Measurements from ENCODE around the gene GJA4. TPM values are rescaled to one million over a fixed set of nuclear protein-coding genes. Genes with fewer than 3 reads are reported as not detected.

The GJA4 gene
- polyA plus RNA-seq, 1 of the 3 experiments (the other 2 are of a cell fraction): not detected

DNA sequence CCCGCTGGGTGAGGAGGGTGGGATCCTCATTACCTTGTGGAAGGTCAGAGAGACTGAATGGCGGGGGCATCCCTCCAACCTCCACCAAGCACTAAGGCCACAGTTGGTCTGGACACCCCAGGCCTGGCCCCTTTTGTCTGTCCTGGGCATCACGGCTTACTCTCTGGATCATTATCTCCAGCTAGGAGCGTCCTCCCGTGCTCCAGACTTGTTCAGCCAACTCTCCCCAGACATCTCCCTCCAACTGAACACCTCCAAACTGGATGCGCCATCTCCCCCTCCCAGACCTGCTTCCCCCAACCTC, 45.2 kb upstream of the GJA4 start (continued):
- TF ChIP-seq TEAD4 (IDR thresholded peaks at IDR 0.05; ENCODE audit: borderline replicate concordance, insufficient read depth): no peak
- TF ChIP-seq GATA2 (CRISPR knock-in tag; IDR thresholded peaks at IDR 0.05): no peak
- TF ChIP-seq TAF1 (IDR thresholded peaks at IDR 0.05; ENCODE audit: borderline replicate concordance, low read depth, low read length): no peak
- TF ChIP-seq TCF12 (IDR thresholded peaks at IDR 0.05): no peak
- TF ChIP-seq EP300 (IDR thresholded peaks at IDR 0.05; ENCODE audit: borderline replicate concordance in 1 of 2, low read depth in 1 of 2, low read length in 1 of 2): no peak

DNA sequence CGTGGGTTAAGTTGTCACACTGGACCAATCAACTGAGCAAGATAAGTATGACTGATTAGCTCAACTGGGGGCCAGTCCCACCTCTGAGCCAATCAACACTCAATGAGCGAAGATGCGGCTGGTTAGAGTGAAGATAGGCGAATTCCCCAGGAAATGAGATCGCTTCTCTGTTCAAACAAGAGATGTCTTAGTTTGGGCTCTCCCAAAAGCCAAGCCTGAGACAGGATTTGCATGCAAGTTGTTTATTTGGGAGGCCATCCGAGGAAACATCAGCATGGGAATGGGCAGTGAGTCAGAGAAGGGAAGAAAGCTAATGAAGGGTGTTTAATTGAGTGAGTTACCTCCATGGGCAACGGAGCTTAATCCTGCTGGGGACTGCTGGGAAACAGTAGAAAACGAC, 42.8 kb upstream of the GJA4 start:
- ChIA-PET POLR2A (no interaction called here), CTCF (interaction anchor here (1.0 to 6.2 kb wide), 3 partner anchors 7 to 103 kb away, joined by 3 to 57 read pairs (median 7); no protein-coding TSS in a partner anchor)
- no peaks in the 10 kb centered on the region for H3K9me3 ChIP-seq
- no peak overlapping the region for H2AFZ ChIP-seq (ENCODE audit: low read depth)
- no peaks in the 10 kb centered on the region for H3K9me2 ChIP-seq
- H3F3A ChIP-seq (replicated peaks; ENCODE audit: insufficient read depth): no peaks in the 10 kb centered on the region
- H3K4me1 ChIP-seq (ENCODE audit: control insufficient read depth in 1 of 2, insufficient read depth in 2 of 2, low read depth in 1 of 2, low read length in 1 of 2): no peaks in the 10 kb centered on the region; a peak in 1 of 4 replicates
- no peaks in the 10 kb centered on the region for H3K27me3 ChIP-seq (ENCODE audit: insufficient read depth)
- H3K79me2 ChIP-seq (ENCODE audit: insufficient read depth): no peaks in the 10 kb centered on the region
- no peak overlapping the region for H3K4me3 ChIP-seq (ENCODE audit: low read depth in 2 of 2, low read length in 1 of 2)
- H3K36me3 ChIP-seq (replicated peaks in 1 of 2; ENCODE audit: control insufficient read depth in 1 of 2, insufficient read depth in 2 of 2, low read length in 1 of 2): no peaks in the 10 kb centered on the region
- WGBS (ENCODE audit: low lambda C conversion rate): 37% methylated on average over 8 of the region's 8 CpGs
- no peak for DNase-seq
- no peaks in the 10 kb centered on the region for H4K20me1 ChIP-seq (ENCODE audit: insufficient read depth)
- no peak overlapping the region for H3K27ac ChIP-seq (ENCODE audit: low read depth in 2 of 2, low read length in 1 of 2)
- no peak overlapping the region for H3K4me2 ChIP-seq
- H3K9ac ChIP-seq: no peak overlapping the region
- no peak for TF ChIP-seq NFIC (IDR thresholded peaks at IDR 0.05; ENCODE audit: borderline replicate concordance)
- TF ChIP-seq FOSL2 (IDR thresholded peaks at IDR 0.05; ENCODE audit: borderline replicate concordance, low read depth): no peak
- no peak for TF ChIP-seq EZH2phosphoT487 (IDR thresholded peaks at IDR 0.05; ENCODE audit: borderline replicate concordance, low read depth)
- TF ChIP-seq SIN3A (IDR thresholded peaks at IDR 0.05; ENCODE audit: borderline replicate concordance, low read depth, low read length): no peak
- no peak for TF ChIP-seq EP300 (IDR thresholded peaks at IDR 0.05; ENCODE audit: borderline replicate concordance in 1 of 2, low read depth in 1 of 2, low read length in 1 of 2)
- TF ChIP-seq RXRA (IDR thresholded peaks at IDR 0.05; ENCODE audit: borderline replicate concordance, low read depth): no peak
- TF ChIP-seq, protein P1, sequence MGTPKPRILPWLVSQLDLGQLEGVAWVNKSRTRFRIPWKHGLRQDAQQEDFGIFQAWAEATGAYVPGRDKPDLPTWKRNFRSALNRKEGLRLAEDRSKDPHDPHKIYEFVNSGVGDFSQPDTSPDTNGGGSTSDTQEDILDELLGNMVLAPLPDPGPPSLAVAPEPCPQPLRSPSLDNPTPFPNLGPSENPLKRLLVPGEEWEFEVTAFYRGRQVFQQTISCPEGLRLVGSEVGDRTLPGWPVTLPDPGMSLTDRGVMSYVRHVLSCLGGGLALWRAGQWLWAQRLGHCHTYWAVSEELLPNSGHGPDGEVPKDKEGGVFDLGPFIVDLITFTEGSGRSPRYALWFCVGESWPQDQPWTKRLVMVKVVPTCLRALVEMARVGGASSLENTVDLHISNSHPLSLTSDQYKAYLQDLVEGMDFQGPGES (IDR thresholded peaks at IDR 0.05; ENCODE audit: low read depth, low read length): no peak
- TF ChIP-seq FOXM1 (IDR thresholded peaks at IDR 0.05; ENCODE audit: low read depth): no peak
- TF ChIP-seq, protein P2, sequence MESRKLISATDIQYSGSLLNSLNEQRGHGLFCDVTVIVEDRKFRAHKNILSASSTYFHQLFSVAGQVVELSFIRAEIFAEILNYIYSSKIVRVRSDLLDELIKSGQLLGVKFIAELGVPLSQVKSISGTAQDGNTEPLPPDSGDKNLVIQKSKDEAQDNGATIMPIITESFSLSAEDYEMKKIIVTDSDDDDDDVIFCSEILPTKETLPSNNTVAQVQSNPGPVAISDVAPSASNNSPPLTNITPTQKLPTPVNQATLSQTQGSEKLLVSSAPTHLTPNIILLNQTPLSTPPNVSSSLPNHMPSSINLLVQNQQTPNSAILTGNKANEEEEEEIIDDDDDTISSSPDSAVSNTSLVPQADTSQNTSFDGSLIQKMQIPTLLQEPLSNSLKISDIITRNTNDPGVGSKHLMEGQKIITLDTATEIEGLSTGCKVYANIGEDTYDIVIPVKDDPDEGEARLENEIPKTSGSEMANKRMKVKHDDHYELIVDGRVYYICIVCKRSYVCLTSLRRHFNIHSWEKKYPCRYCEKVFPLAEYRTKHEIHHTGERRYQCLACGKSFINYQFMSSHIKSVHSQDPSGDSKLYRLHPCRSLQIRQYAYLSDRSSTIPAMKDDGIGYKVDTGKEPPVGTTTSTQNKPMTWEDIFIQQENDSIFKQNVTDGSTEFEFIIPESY (IDR thresholded peaks at IDR 0.05; ENCODE audit: borderline replicate concordance, low read depth): no peak

DNA sequence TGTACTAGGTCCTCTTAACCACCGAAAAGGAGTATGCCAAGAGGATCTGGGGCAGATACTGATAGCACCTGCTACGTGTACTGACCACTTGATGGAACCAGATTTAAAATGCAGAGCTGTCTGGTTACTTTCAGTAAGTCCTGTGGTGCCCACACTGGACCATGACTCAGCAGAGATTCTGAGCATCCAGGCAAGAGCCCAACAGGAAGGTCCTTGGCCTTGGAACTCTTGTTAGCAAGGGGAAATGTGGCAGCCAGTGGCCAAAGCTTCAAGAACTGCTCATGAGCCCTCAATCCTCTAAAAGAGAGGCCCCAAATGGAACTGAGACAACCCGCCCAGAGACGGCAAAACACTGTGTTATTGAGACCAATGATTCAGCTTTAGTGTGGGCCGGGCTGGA, 42.2 kb upstream of the GJA4 start:
- POLR2A ChIA-PET: no interaction called here
- Histone ChIP-seq H3K9me2 (no peaks in the 10 kb centered on the region), H3F3A (replicated peaks; ENCODE audit: insufficient read depth) (no peaks in the 10 kb centered on the region), H4K20me1 (ENCODE audit: insufficient read depth) (no peaks in the 10 kb centered on the region), H3K36me3 (replicated peaks in 1 of 2; ENCODE audit: control insufficient read depth in 1 of 2, insufficient read depth in 2 of 2, low read length in 1 of 2) (no peaks in the 10 kb centered on the region), H3K79me2 (ENCODE audit: insufficient read depth) (no peaks in the 10 kb centered on the region), H3K4me3 (ENCODE audit: low read depth in 2 of 2, low read length in 1 of 2) (no peak overlapping the region), H3K9ac (no peak overlapping the region), H3K27ac (ENCODE audit: low read depth in 2 of 2, low read length in 1 of 2) (no peak overlapping the region), H3K4me2 (no peak overlapping the region), H3K4me1 (ENCODE audit: control insufficient read depth in 1 of 2, insufficient read depth in 2 of 2, low read depth in 1 of 2, low read length in 1 of 2) (no peaks in the 10 kb centered on the region; a peak in 1 of 4 replicates), H3K9me3 (no peaks in the 10 kb centered on the region), H2AFZ (ENCODE audit: low read depth) (no peak overlapping the region), H3K27me3 (ENCODE audit: insufficient read depth) (no peaks in the 10 kb centered on the region)
- no peak for DNase-seq
- WGBS (ENCODE audit: low lambda C conversion rate): 33% methylated on average over 4 of the region's 5 CpGs
- CTCF ChIA-PET: interaction anchor here (1.0 to 6.2 kb wide), 4 partner anchors 8 to 1015 kb away, joined by 3 to 57 read pairs (median 5); no protein-coding TSS in a partner anchor
- TF ChIP-seq, protein P2 (IDR thresholded peaks at IDR 0.05; ENCODE audit: borderline replicate concordance, low read depth): no peak
- TF ChIP-seq GATA2 (CRISPR knock-in tag; IDR thresholded peaks at IDR 0.05): no peak
- TF ChIP-seq RCOR1 (IDR thresholded peaks at IDR 0.05; ENCODE audit: low read length): no peak
- no peak for TF ChIP-seq RXRA (IDR thresholded peaks at IDR 0.05; ENCODE audit: borderline replicate concordance, low read depth)
- TF ChIP-seq NFIC (IDR thresholded peaks at IDR 0.05; ENCODE audit: borderline replicate concordance): no peak
- TF ChIP-seq MEF2A (IDR thresholded peaks at IDR 0.05; ENCODE audit: borderline replicate concordance, low read depth): no peak
- no peak for TF ChIP-seq EP300 (IDR thresholded peaks at IDR 0.05; ENCODE audit: borderline replicate concordance in 1 of 2, low read depth in 1 of 2, low read length in 1 of 2)
- TF ChIP-seq YY1 (IDR thresholded peaks at IDR 0.05; ENCODE audit: low read depth): no peak
- TF ChIP-seq TAF1 (IDR thresholded peaks at IDR 0.05; ENCODE audit: borderline replicate concordance, low read depth, low read length): no peak
- TF ChIP-seq, protein P3, sequence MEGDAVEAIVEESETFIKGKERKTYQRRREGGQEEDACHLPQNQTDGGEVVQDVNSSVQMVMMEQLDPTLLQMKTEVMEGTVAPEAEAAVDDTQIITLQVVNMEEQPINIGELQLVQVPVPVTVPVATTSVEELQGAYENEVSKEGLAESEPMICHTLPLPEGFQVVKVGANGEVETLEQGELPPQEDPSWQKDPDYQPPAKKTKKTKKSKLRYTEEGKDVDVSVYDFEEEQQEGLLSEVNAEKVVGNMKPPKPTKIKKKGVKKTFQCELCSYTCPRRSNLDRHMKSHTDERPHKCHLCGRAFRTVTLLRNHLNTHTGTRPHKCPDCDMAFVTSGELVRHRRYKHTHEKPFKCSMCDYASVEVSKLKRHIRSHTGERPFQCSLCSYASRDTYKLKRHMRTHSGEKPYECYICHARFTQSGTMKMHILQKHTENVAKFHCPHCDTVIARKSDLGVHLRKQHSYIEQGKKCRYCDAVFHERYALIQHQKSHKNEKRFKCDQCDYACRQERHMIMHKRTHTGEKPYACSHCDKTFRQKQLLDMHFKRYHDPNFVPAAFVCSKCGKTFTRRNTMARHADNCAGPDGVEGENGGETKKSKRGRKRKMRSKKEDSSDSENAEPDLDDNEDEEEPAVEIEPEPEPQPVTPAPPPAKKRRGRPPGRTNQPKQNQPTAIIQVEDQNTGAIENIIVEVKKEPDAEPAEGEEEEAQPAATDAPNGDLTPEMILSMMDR (IDR thresholded peaks at IDR 0.05): no peak
- no peak for TF ChIP-seq GABPA (IDR thresholded peaks at IDR 0.05; ENCODE audit: low read depth)
- no peak for TF ChIP-seq SIN3A (IDR thresholded peaks at IDR 0.05; ENCODE audit: borderline replicate concordance, low read depth, low read length)
